Measurements from ENCODE around the gene ATG13.

GRCh38 chr11:46643531-46643930, 26.2 kb downstream of the ATG13 start:
- TF ChIP-seq CTCF (IDR thresholded peaks at IDR 0.05; ENCODE audit: low read depth, low read length, missing input control): no peak
- no peak for TF ChIP-seq RXRA (IDR thresholded peaks at IDR 0.05)

Measured in liver (tissue), 3 donors.